Heart right ventricle (tissue), 16 donors: ENCODE results near the gene PRKAR2B. TPM values are rescaled to one million over a fixed set of nuclear protein-coding genes. Genes with fewer than 3 reads are reported as not detected.

Experiments used
- ATAC-seq, 8 donors: fragments of 200-7000 bp; cut with Tn5 transposase; one replicate each; pipeline ENCODE4 v1.9.1; 2020; ENCODE audit warnings: mild to moderate bottlenecking in 8 of 8, moderate library complexity in 8 of 8, moderate number of reproducible peaks in 1 of 8
- DNase-seq, 2 donors: peaks; one replicate each; pipeline ENCODE4 v3.0.0-alpha.2; 2020
- H3K27ac ChIP-seq, 10 donors: fragments of 200-600 bp; sonication (generic) in 2 of 10; one replicate each; pipeline versions ENCODE4 v1.5.0 to v1.8.0; 2020 to 2022; ENCODE audit warnings: mild to moderate bottlenecking in 3 of 10
- H3K27me3 ChIP-seq, 7 donors: fragments of 200-600 bp; one replicate each; pipeline ENCODE4 v1.8.0; 2021 to 2022; ENCODE audit warnings: mild to moderate bottlenecking in 2 of 7
- H3K36me3 ChIP-seq, 9 donors: fragments of 200-600 bp; sonication (generic) in 1 of 9; one replicate each; pipeline versions ENCODE4 v1.5.0 to v1.8.0; 2020 to 2022; ENCODE audit warnings: mild to moderate bottlenecking in 2 of 9
- H3K4me1 ChIP-seq, 9 donors: fragments of 200-600 bp; sonication (generic) in 1 of 9; one replicate each; pipeline versions ENCODE4 v1.5.0 to v1.8.0; 2020 to 2022; ENCODE audit warnings: mild to moderate bottlenecking in 4 of 9
- H3K4me3 ChIP-seq, 10 donors: fragments of 200-600 bp; sonication (generic) in 2 of 10; one replicate each; pipeline versions ENCODE4 v1.5.0 to v1.8.0; 2020 to 2022; ENCODE audit warnings: mild to moderate bottlenecking in 7 of 10, moderate library complexity in 2 of 10
- H3K9me3 ChIP-seq, 11 donors: fragments of 200-600 bp in 10 of 11; sonication (generic) in 2 of 11; one replicate each; pipeline versions ENCODE4 v1.5.0 to v1.8.0; 2013 to 2022; ENCODE audit warnings: mild to moderate bottlenecking in 2 of 11, control low read depth in 1 of 11, moderate library complexity in 1 of 11
- WGBS, 2 donors: extraction: QIAGEN DNeasy Blood & Tissue Kit; methylation state at CpG; one replicate each; pipeline ENCODE4 v1.1.7; 2013; ENCODE audit warnings: inconsistent platforms in 1 of 2; 5-methylcytosine and 5-hydroxymethylcytosine counted together
- intact Hi-C, 10 donors: fragments of 100-400 bp; cut with DNase I; formaldehyde crosslinking; loops; one replicate each; pipeline versions ENCODE4 v1.11.1 to v1.14.2; 2022
- polyA plus RNA-seq, 2 donors: library from polyadenylated mRNA; stranded (reverse); fragments of 200-250 nt; gene quantifications; one replicate each; pipeline ENCODE4 v1.2.3, GENCODE V29; 2013
- total RNA-seq, 10 donors: library from RNA; stranded (reverse); fragmentation: NEBNext Ultra II Directional in 3 of 10; extraction: Animal tissue kit (Norgen Biotek cat#: 25700) in 3 of 10; gene quantifications; one replicate each; pipeline versions ENCODE4 v1.2.1 to v1.2.4, GENCODE V29; 2021 to 2023
- TF ChIP-seq, protein P1 (sequence below), 9 donors: fragments of 200-600 bp; sonication (generic) in 2 of 9; IDR thresholded peaks; one replicate each; pipeline versions ENCODE4 v1.5.0 to v1.8.0; 2021 to 2022; ENCODE audit warnings: antibody characterized with exemption in 9 of 9, mild to moderate bottlenecking in 5 of 9, moderate library complexity in 1 of 9
- donor health status: Arrhythmogenic right ventricular cardiomyopathy.
- donor health status: ischemic (EF 13 %, LVEDD 7.1; RV severe dilation, severe dysfunction).
- donor health status: healthy with polysubstance abuse.
- donor health status: DM: no; HTN: yes; CAD: no.
- donor health status: DM: no; HTN: no; CAD: no.
- donor health status: ischemic (EF 25% LVEDD 6.9; RV normal size, moderate dysfunction).
- donor health status: ischemic (EF 25% LVEDD 5.7; RV mildly dilated, moderate dysfunction).
- donor health status: healthy.
- donor health status: DM: yes; HTN: yes; CAD: no.
- donor health status: Ischemic cardiomyopathy.
- donor health status: ischemic (EF 35%, LVEDD 5.7; RV mildly dilated, moderate dysfunction).
- donor health status: nonischemic (EF 11% LVEDD 7.7; RV severe dilation, severe dysfunction).
- donor health status: DM: yes; HTN: yes; CAD: no.
- donor health status: PGD.
- donor health status: ischemic (EF 29% LVEDD 5.4; RV normal size, mild dysfunction).
- donor health status: nonischemic (EF 23%, LVEDD 6.1; RV moderate dilation, normal function).

The PRKAR2B gene
- total and polyA plus RNA-seq, 12 donors: 5.4 to 42.5 (median 24.6) TPM

DNA sequence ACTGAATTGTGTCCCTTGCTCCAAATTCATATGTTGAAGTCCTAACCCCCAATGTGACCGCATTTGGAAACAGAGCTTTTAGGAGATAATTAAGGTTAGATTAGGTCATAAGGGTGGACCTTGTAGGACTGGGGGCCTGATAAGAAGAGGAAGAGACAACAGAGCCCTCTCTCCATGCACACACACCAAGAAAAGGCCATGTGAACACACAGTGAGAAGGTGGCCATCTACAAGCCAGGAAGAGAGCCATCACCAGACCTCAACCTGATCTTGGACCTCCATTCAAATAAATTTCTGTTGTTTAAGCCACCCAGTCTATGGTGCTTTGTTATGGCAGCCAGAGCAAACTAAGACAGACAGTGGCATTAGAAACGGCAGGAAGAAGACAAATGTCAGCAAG, 12.5 kb upstream of the PRKAR2B start:
- no peaks in the 10 kb centered on the region for H3K27me3 ChIP-seq
- intact Hi-C loops: loop anchor here in 1 of 10 donors (5.0 kb wide), 1 partner anchor 115 kb away; no protein-coding TSS in a partner anchor
- H3K9me3 ChIP-seq: peaks cover 0 to 11% (median 5%) of the 10 kb centered on the region in 11 donors
- no peaks in the 10 kb centered on the region for H3K36me3 ChIP-seq
- ATAC-seq: no peak
- 92 to 94% methylated on average over 2 of the region's 2 CpGs for WGBS, 2 donors
- TF ChIP-seq, protein P1, sequence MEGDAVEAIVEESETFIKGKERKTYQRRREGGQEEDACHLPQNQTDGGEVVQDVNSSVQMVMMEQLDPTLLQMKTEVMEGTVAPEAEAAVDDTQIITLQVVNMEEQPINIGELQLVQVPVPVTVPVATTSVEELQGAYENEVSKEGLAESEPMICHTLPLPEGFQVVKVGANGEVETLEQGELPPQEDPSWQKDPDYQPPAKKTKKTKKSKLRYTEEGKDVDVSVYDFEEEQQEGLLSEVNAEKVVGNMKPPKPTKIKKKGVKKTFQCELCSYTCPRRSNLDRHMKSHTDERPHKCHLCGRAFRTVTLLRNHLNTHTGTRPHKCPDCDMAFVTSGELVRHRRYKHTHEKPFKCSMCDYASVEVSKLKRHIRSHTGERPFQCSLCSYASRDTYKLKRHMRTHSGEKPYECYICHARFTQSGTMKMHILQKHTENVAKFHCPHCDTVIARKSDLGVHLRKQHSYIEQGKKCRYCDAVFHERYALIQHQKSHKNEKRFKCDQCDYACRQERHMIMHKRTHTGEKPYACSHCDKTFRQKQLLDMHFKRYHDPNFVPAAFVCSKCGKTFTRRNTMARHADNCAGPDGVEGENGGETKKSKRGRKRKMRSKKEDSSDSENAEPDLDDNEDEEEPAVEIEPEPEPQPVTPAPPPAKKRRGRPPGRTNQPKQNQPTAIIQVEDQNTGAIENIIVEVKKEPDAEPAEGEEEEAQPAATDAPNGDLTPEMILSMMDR (IDR thresholded peaks at IDR 0.05): no peak
- no peak overlapping the region for H3K27ac ChIP-seq
- H3K4me3 ChIP-seq: no peak overlapping the region
- H3K4me1 ChIP-seq: peaks cover 0 to 27% (median 6%) of the 10 kb centered on the region in 9 donors
- no peak for DNase-seq

GRCh38 chr7:107032720-107033438, 11.6 kb upstream of the PRKAR2B start:
- H3K27ac ChIP-seq: no peak overlapping the region

GRCh38 chr7:107034553-107034952, 10.0 kb upstream of the PRKAR2B start:
- Histone ChIP-seq H3K27me3 (no peaks in the 10 kb centered on the region), H3K4me1 (peaks cover 0 to 10% (median 5%) of the 10 kb centered on the region in 9 donors), H3K36me3 (no peaks in the 10 kb centered on the region), H3K4me3 (no peak overlapping the region), H3K9me3 (peaks cover 0 to 16% (median 5%) of the 10 kb centered on the region in 11 donors), H3K27ac (no peak overlapping the region)
- intact Hi-C loops: loop anchor here in 1 of 10 donors (5.0 kb wide), 1 partner anchor 113 kb away; no protein-coding TSS in a partner anchor
- WGBS, 2 donors: 98 to 100% methylated on average over 1 of the region's 1 CpG
- TF ChIP-seq, protein P1 (IDR thresholded peaks at IDR 0.05): no peak
- ATAC-seq (no peak), DNase-seq (no peak)

More at GRCh38 chr7:107032720-107033438, 11.6 kb upstream of the PRKAR2B start:
- ATAC-seq (no peak), DNase-seq (no peak)
- peaks cover 0 to 20% (median 6%) of the 10 kb centered on the region in 9 donors for H3K4me1 ChIP-seq
- no peak overlapping the region for H3K4me3 ChIP-seq
- intact Hi-C loops: loop anchor here in 1 of 10 donors (5.0 kb wide), 1 partner anchor 114 kb away; no protein-coding TSS in a partner anchor
- 94 to 95% methylated on average over 8 of the region's 8 CpGs for WGBS, 2 donors
- H3K9me3 ChIP-seq: peaks cover 0 to 16% (median 5%) of the 10 kb centered on the region in 11 donors
- no peaks in the 10 kb centered on the region for H3K27me3 ChIP-seq
- no peaks in the 10 kb centered on the region for H3K36me3 ChIP-seq
- TF ChIP-seq, protein P1 (IDR thresholded peaks at IDR 0.05): no peak

DNA sequence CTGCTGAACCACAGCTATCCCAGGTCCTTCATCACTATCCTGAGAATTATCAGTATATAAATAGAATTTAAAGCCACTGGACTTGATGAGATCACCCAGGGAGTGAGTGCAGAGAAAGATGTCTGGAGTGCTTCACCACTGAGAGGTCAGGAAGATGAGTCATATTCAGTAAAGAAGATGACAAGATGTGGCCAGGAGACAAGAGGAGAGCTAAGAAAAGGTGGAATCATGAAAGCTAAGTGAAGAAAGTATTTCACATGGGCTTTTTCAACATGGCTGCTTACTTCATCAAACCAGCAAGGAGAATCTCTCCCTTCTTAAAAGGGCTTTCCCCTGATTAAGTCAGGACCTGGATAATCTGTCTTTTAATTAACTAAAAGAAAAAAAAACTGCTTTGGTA, 9.1 kb upstream of the PRKAR2B start:
- Histone ChIP-seq H3K4me3 (no peak overlapping the region), H3K9me3 (peaks cover 0 to 16% (median 5%) of the 10 kb centered on the region in 11 donors), H3K36me3 (no peaks in the 10 kb centered on the region), H3K27me3 (no peaks in the 10 kb centered on the region), H3K4me1 (peaks cover 0 to 7% (median 0%) of the 10 kb centered on the region in 9 donors), H3K27ac (no peak overlapping the region)
- ATAC-seq: no peak
- no peak for DNase-seq
- TF ChIP-seq, protein P1 (IDR thresholded peaks at IDR 0.05): no peak
- intact Hi-C loops: no loop called here
